ENCODE results near the gene ACAP1. TPM values are rescaled to one million over a fixed set of nuclear protein-coding genes. Genes with fewer than 3 reads are reported as not detected.

Gene ACAP1
- total RNA-seq, 1 experiment from 2014 or later: not detected

DNA sequence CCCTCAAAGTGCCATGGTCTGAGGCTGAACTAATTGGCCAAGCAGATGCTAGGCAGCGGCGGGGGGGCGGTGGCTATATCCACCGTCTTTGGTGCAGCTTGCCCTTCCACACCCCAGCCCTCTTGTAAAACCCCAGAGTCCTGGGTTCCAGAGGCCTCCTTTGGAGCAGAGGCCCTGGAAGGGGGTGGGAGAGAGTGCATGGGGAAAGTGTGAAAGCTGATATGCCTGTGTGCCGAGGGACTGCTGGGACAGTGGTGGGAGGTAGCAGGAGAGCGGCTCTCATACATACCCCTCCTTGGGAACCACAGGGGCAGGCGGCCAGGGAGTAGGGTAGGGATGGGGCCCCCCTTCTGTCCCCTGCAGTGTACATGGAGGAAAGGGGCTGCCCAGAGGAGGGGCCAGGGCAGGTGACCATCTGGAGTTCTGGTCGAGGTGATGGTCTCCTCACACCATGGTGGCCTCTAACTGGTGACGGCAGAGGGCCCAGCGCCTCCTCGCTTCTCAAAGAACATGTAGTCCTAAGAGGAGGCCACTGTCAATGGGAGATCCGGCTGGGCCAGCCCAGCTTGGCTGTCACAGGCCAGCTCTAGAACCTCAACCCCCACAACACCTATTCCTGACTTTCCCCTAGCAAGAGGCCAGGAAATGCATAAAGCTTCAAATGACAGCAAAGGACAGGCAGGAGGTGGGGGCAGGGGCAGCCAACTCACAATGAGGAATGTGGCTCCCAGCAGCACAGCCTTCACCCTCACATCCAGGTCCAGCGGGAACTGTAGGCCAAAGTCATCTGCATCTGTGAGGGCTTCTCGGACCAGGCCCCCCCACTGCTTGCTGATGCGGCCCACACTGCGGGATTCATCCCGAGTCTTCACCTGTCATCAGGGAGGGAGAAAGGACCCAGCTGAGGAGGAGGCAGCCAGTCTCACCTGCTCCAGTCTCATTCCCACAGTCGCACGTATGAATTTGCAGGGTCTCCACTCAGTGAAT, 53.9 kb downstream of the ACAP1 start:
- no peak for DNase-seq (ENCODE audit: low read depth)

DNA sequence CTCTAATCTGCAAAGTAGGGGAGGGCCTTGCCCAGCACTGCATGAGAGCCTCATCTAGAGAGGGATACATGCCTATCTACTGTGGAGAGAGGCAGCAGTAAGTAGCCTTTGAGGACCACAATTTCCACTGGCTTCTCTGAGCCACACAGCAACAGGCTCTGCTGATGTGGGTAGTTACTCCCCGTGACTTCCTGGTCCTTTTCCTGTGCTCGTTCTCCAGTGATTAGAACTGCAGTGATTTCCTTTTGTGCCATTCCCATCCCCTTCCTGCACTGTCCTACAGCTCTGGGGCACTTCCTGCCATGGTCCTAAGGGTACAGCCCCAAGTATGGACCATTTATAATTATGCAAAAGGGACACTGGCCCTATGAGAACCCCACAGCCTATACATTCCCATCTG, 55.0 kb downstream of the ACAP1 start:
- DNase-seq (ENCODE audit: low read depth): no peak

- no peak for DNase-seq (ENCODE audit: low read depth)
Measured at GRCh38 chr17:7392696-7393612, 56.6 kb downstream of the ACAP1 start.

- peak; percentile 31 for DNase-seq (ENCODE audit: low read depth)
Measured at GRCh38 chr17:7393613-7394451, 57.5 kb downstream of the ACAP1 start.

- DNase-seq (ENCODE audit: low read depth): peak; percentile 77
Measured at GRCh38 chr17:7394452-7395191, 58.3 kb downstream of the ACAP1 start, which contains the start of gene PLSCR3. TSS of gene PLSCR3 (minus strand) at chr17:7394525. CDS start at chr17:7394110, 415 bp downstream.

DNA sequence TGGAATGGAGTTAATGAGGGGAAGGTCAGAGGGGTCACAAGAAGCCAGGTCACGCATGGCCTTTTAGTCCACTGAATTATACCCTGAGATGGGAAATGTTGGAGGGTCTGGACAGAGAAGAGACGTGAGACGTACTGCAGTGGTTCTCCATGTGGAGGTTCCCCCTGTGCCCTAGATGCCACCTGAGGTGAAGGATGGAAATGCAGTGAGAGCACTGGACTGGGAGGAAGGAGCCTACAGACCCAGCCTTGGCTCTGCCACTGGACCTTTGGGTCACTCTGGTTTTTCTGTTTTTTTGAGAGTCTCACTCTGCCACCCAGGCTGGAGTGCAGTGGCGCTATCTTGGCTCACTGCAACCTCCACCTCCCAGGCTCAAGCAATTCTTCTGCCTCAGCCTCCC, 59.8 kb downstream of the ACAP1 start:
- DNase-seq (ENCODE audit: low read depth): no peak

GRCh38 chr17:7398612-7399011, 62.3 kb downstream of the ACAP1 start:
- no peak for DNase-seq (ENCODE audit: low read depth)

Other genes with a start within 250 kb of the ACAP1 start
- not detected in 2 replicates for gene ASGR2, start 221.7 kb upstream of the ACAP1 start, total RNA-seq (2014; rRNA removed; shearing (Covaris generic))
- not detected in 2 replicates for gene ASGR1, start 157.2 kb upstream of the ACAP1 start, total RNA-seq (2014; rRNA removed; shearing (Covaris generic))
- gene DLG4, start 116.7 kb upstream of the ACAP1 start, total RNA-seq (2014; rRNA removed; shearing (Covaris generic)): 4.7 and 7.8 TPM in 2 replicates
- 294 and 491 TPM in 2 replicates for gene ACADVL, start 116.6 kb upstream of the ACAP1 start, total RNA-seq (2014; rRNA removed; shearing (Covaris generic))
- gene DVL2, start 102.0 kb upstream of the ACAP1 start, total RNA-seq (2014; rRNA removed; shearing (Covaris generic)): 23.9 and 39.1 TPM in 2 replicates
- 49.6 and 53.3 TPM in 2 replicates for gene PHF23, start 97.1 kb upstream of the ACAP1 start, total RNA-seq (2014; rRNA removed; shearing (Covaris generic))
- 575 and 595 TPM in 2 replicates for gene GABARAP, start 94.1 kb upstream of the ACAP1 start, total RNA-seq (2014; rRNA removed; shearing (Covaris generic))
- gene CTDNEP1, start 84.8 kb upstream of the ACAP1 start, total RNA-seq (2014; rRNA removed; shearing (Covaris generic)): 38.4 and 42.6 TPM in 2 replicates
- gene ELP5, start 84.3 kb upstream of the ACAP1 start, total RNA-seq (2014; rRNA removed; shearing (Covaris generic)): 75.1 and 75.3 TPM in 2 replicates
- gene CLDN7, start 74.1 kb upstream of the ACAP1 start, total RNA-seq (2014; rRNA removed; shearing (Covaris generic)): 0.10 and 2.4 TPM in 2 replicates
- 0.44 TPM in 1 of 2 replicates, not detected in the other for gene SLC2A4, start 54.8 kb upstream of the ACAP1 start, total RNA-seq (2014; rRNA removed; shearing (Covaris generic))
- gene YBX2, start 41.9 kb upstream of the ACAP1 start, total RNA-seq (2014; rRNA removed; shearing (Covaris generic)): 0.39 and 0.79 TPM in 2 replicates
- 428 and 432 TPM in 2 replicates for gene EIF5A, start 28.9 kb upstream of the ACAP1 start, total RNA-seq (2014; rRNA removed; shearing (Covaris generic))
- 94.3 and 118 TPM in 2 replicates for gene GPS2, start 21.2 kb upstream of the ACAP1 start, total RNA-seq (2014; rRNA removed; shearing (Covaris generic))
- 3.6 and 8.0 TPM in 2 replicates for gene NEURL4, start 7.2 kb upstream of the ACAP1 start, total RNA-seq (2014; rRNA removed; shearing (Covaris generic))
- 3.5 and 7.1 TPM in 2 replicates for gene KCTD11, start 15.6 kb downstream of the ACAP1 start, total RNA-seq (2014; rRNA removed; shearing (Covaris generic))
- gene TMEM95, start 18.6 kb downstream of the ACAP1 start, total RNA-seq (2014; rRNA removed; shearing (Covaris generic)): not detected in 2 replicates
- gene TNK1, start 44.6 kb downstream of the ACAP1 start, total RNA-seq (2014; rRNA removed; shearing (Covaris generic)): 0.62 and 0.67 TPM in 2 replicates
- gene PLSCR3, start 58.0 kb downstream of the ACAP1 start, total RNA-seq (2014; rRNA removed; shearing (Covaris generic)): 17.0 and 29.2 TPM in 2 replicates
- 122 and 146 TPM in 2 replicates for gene TMEM256, start 67.6 kb downstream of the ACAP1 start, total RNA-seq (2014; rRNA removed; shearing (Covaris generic))
- gene NLGN2, start 71.3 kb downstream of the ACAP1 start, total RNA-seq (2014; rRNA removed; shearing (Covaris generic)): 8.9 and 16.5 TPM in 2 replicates
- gene SPEM1, start 83.8 kb downstream of the ACAP1 start, total RNA-seq (2014; rRNA removed; shearing (Covaris generic)): not detected in 2 replicates
- gene SPEM2, start 89.1 kb downstream of the ACAP1 start, total RNA-seq (2014; rRNA removed; shearing (Covaris generic)): not detected in 2 replicates
- gene SPEM3, start 92.3 kb downstream of the ACAP1 start, total RNA-seq (2014; rRNA removed; shearing (Covaris generic)): not detected in 2 replicates
- gene TMEM102, start 98.9 kb downstream of the ACAP1 start, total RNA-seq (2014; rRNA removed; shearing (Covaris generic)): 5.3 and 10.0 TPM in 2 replicates
- 3.7 and 5.0 TPM in 2 replicates for gene FGF11, start 103.0 kb downstream of the ACAP1 start, total RNA-seq (2014; rRNA removed; shearing (Covaris generic))
- gene CHRNB1, start 108.5 kb downstream of the ACAP1 start, total RNA-seq (2014; rRNA removed; shearing (Covaris generic)): 10.7 and 16.6 TPM in 2 replicates
- gene ZBTB4, start 143.1 kb downstream of the ACAP1 start, total RNA-seq (2014; rRNA removed; shearing (Covaris generic)): 13.9 and 26.7 TPM in 2 replicates
- not detected in 2 replicates for gene SLC35G6, start 144.9 kb downstream of the ACAP1 start, total RNA-seq (2014; rRNA removed; shearing (Covaris generic))
- 15.2 and 26.1 TPM in 2 replicates for gene POLR2A, start 147.8 kb downstream of the ACAP1 start, total RNA-seq (2014; rRNA removed; shearing (Covaris generic))
- gene TNFSF12, start 212.5 kb downstream of the ACAP1 start, total RNA-seq (2014; rRNA removed; shearing (Covaris generic)): 13.3 and 20.3 TPM in 2 replicates
- 3.2 and 4.2 TPM in 2 replicates for gene TNFSF13, start 222.2 kb downstream of the ACAP1 start, total RNA-seq (2014; rRNA removed; shearing (Covaris generic))
- gene SENP3, start 225.4 kb downstream of the ACAP1 start, total RNA-seq (2014; rRNA removed; shearing (Covaris generic)): 75.1 and 88.2 TPM in 2 replicates
- 120 and 147 TPM in 2 replicates for gene CD68, start 243.1 kb downstream of the ACAP1 start, total RNA-seq (2014; rRNA removed; shearing (Covaris generic))
- 216 and 398 TPM in 2 replicates for gene MPDU1, start 247.3 kb downstream of the ACAP1 start, total RNA-seq (2014; rRNA removed; shearing (Covaris generic))

Data from M059J (cell line).